GM23338 (cell line): ENCODE results near the gene MCC. TPM values are rescaled to one million over a fixed set of nuclear protein-coding genes. Genes with fewer than 3 reads are reported as not detected.

ENCODE experiments used
- ATAC-seq: fragments of 200-7000 bp; cut with Tn5 transposase; 3 replicates; pipeline ENCODE4 v1.9.1; 2020
- DNase-seq: peaks from one replicate; pipeline ENCODE4 v3.0.0-alpha.2; 2015; ENCODE audit warnings: low spot score
- H2AFZ ChIP-seq: fragments of 200-600 bp; sonication (generic); 2 replicates; pipeline ENCODE4 v1.8.0; 2016; ENCODE audit warnings: antibody characterized with exemption, mild to moderate bottlenecking, moderate library complexity
- H3F3A ChIP-seq: fragments of 200-600 bp; sonication (generic); replicated peaks from 2 replicates; pipeline ENCODE4 v1.8.0; 2017; ENCODE audit warnings: antibody characterized with exemption, mixed run types, low read depth
- H3K27ac ChIP-seq: fragments of 200-600 bp; sonication (generic); 2 replicates; pipeline ENCODE4 v1.6.1; 2016; ENCODE audit warnings: low read depth
- H3K27me3 ChIP-seq: fragments of 200-600 bp; sonication (generic); 2 replicates; pipeline ENCODE4 v1.8.0; 2016; ENCODE audit warnings: mild to moderate bottlenecking, mixed run types, moderate library complexity; ENCODE audit not compliant: insufficient read depth
- H3K36me3 ChIP-seq: fragments of 200-600 bp; sonication (generic); 2 replicates; pipeline ENCODE4 v1.8.0; 2016; ENCODE audit warnings: mild to moderate bottlenecking; ENCODE audit not compliant: insufficient read depth
- H3K4me1 ChIP-seq: fragments of 200-600 bp; sonication (generic); 2 replicates; pipeline ENCODE4 v1.8.0; 2016; ENCODE audit warnings: mild to moderate bottlenecking, moderate library complexity; ENCODE audit not compliant: insufficient read depth
- H3K4me2 ChIP-seq: fragments of 200-600 bp; sonication (generic); 2 replicates; pipeline ENCODE4 v1.7.1; 2017; ENCODE audit warnings: mixed run types
- H3K4me3 ChIP-seq: fragments of 200-600 bp; sonication (generic); 2 replicates; pipeline ENCODE4 v1.6.1; 2016; ENCODE audit warnings: mixed run types
- H3K79me2 ChIP-seq: fragments of 200-600 bp; sonication (generic); replicated peaks from 2 replicates; pipeline ENCODE4 v1.8.0; 2017; ENCODE audit warnings: mild to moderate bottlenecking; ENCODE audit not compliant: insufficient read depth
- H3K9me2 ChIP-seq: fragments of 200-600 bp; sonication (generic); 2 replicates; pipeline ENCODE4 v1.8.0; 2017; ENCODE audit not compliant: insufficient read depth
- H4K20me1 ChIP-seq: fragments of 200-600 bp; sonication (generic); replicated peaks from 2 replicates; pipeline ENCODE4 v1.8.0; 2017; ENCODE audit warnings: mild to moderate bottlenecking; ENCODE audit not compliant: insufficient read depth
- H3K27ac Mint-ChIP-seq: 2 replicates; pipeline ENCODE4 v1.8.0; 2020; ENCODE audit warnings: inconsistent platforms, mild to moderate bottlenecking, moderate library complexity, mixed read lengths
- H3K27me3 Mint-ChIP-seq: 3 replicates; pipeline ENCODE4 v1.8.0; 2022; ENCODE audit warnings: low read depth, mild to moderate bottlenecking, moderate library complexity, mixed read lengths, inconsistent platforms; ENCODE audit not compliant: insufficient read depth, poor library complexity
- H3K36me3 Mint-ChIP-seq: 3 replicates; pipeline ENCODE4 v1.8.0; 2021; ENCODE audit warnings: low read depth, mild to moderate bottlenecking, inconsistent platforms, moderate library complexity, mixed read lengths
- H3K4me1 Mint-ChIP-seq: 3 replicates; pipeline ENCODE4 v1.8.0; 2020; ENCODE audit warnings: mild to moderate bottlenecking, inconsistent platforms, mixed read lengths
- H3K4me3 Mint-ChIP-seq: 3 replicates; pipeline ENCODE4 v1.8.0; 2021; ENCODE audit warnings: moderate library complexity, mild to moderate bottlenecking, inconsistent platforms, mixed read lengths
- H3K9me3 Mint-ChIP-seq: 3 replicates; pipeline ENCODE4 v1.8.0; 2020; ENCODE audit warnings: moderate library complexity, mild to moderate bottlenecking, inconsistent platforms, mixed read lengths
- EZH2phosphoT487 ChIP-seq: fragments of 200-600 bp; sonication (generic); IDR thresholded peaks from one replicate; pipeline ENCODE4 v1.8.1; 2018; ENCODE audit warnings: antibody characterized with exemption; ENCODE audit not compliant: unreplicated experiment
- JUNB ChIP-seq: IDR thresholded peaks from one replicate; pipeline ENCODE4 v1.6.1; 2016; ENCODE audit warnings: antibody characterized with exemption; ENCODE audit not compliant: unreplicated experiment
- NANOG ChIP-seq: IDR thresholded peaks from 2 replicates; pipeline ENCODE4 v1.6.1; 2016; ENCODE audit warnings: antibody characterized with exemption, borderline replicate concordance
- ZNF462 ChIP-seq: fragments of 250-450 bp; sonication (Bioruptor Pico); IDR thresholded peaks from 2 replicates; pipeline ENCODE4 v1.5.0; 2020; ENCODE audit warnings: mild to moderate bottlenecking, moderate library complexity
- polyA plus RNA-seq: library from polyadenylated mRNA; unstranded; fragments of >200 nt; fragmentation: Nextera tagmentation; extraction: Ambion mirVana; gene quantifications from 2 replicates; pipeline ENCODE4 v1.2.1, GENCODE V29; 2016
- total RNA-seq: library from RNA; depleted of rRNA; stranded (reverse); fragments of >200 nt; shearing (Covaris generic); gene quantifications from 2 replicates; pipeline ENCODE4 v1.2.3, GENCODE V29; 2014

MCC gene
- total and polyA plus RNA-seq, 2 experiments from 2014 or later = 3.8 to 10.1 TPM

- TF ChIP-seq ZNF462 (CRISPR knock-in tag) (no peak), JUNB (no peak)
Observed at GRCh38 chr5:113089653-113090335, 398.5 kb downstream of the MCC start (continued).

- H3K4me3 Mint-ChIP-seq = no peak overlapping the region
Observed at GRCh38 chr5:113087976-113088514, 400.2 kb downstream of the MCC start.

More at GRCh38 chr5:113087976-113088514, 400.2 kb downstream of the MCC start:
- Histone ChIP-seq H3K27ac (no peak overlapping the region), H3K4me3 (no peak overlapping the region), H3K27me3 (no peaks in the 10 kb centered on the region), H4K20me1 (no peaks in the 10 kb centered on the region), H3K79me2 (no peaks in the 10 kb centered on the region), H3K4me1 (no peaks in the 10 kb centered on the region), H3K4me2 (no peak overlapping the region), H3K36me3 (no peaks in the 10 kb centered on the region), H3F3A (no peaks in the 10 kb centered on the region), H3K9me2 (no peaks in the 10 kb centered on the region), H2AFZ (no peak overlapping the region)
- ATAC-seq (no peak), DNase-seq (no peak)
- no peaks in the 10 kb centered on the region for H3K4me1 Mint-ChIP-seq
- H3K27ac Mint-ChIP-seq = peak overlapping the region; percentile 35; the same call in 1 of the 2 replicates
- no peaks in the 10 kb centered on the region for H3K27me3 Mint-ChIP-seq
- no peaks in the 10 kb centered on the region; the same call in 2 of the 3 replicates for H3K36me3 Mint-ChIP-seq
- TF ChIP-seq NANOG (no peak), EZH2phosphoT487 (no peak)
- no peaks in the 10 kb centered on the region for H3K9me3 Mint-ChIP-seq
